Endothelial cell of umbilical vein (primary cell): Measurements from ENCODE around the gene MUC13. TPM values are rescaled to one million over a fixed set of nuclear protein-coding genes. Genes with fewer than 3 reads are reported as not detected.
A peak's percentile ranks its signal among the peaks of the same experiment; 100 is the strongest.

ENCODE experiments used
- BruUV-seq: library from RNA; stranded (reverse); fragments of 400-500 nt; replicated peaks from 2 replicates; lab custom pipeline; 2021; lab: Mats Ljungman, UMichigan
- CTCF ChIA-PET: fragments of 300-600, 350-600 bp; sonication (Branson Sonifier 250); formaldehyde crosslinking; loops from one replicate; lab custom pipeline; 2021; ENCODE audit warnings: antibody characterized with exemption, inconsistent platforms; lab: Charles Lee
- POLR2A ChIA-PET: fragments of 300-600, 350-600 bp; sonication (Branson Sonifier 250); formaldehyde crosslinking; loops from one replicate; lab custom pipeline; 2021; ENCODE audit warnings: antibody characterized with exemption, inconsistent platforms; lab: Charles Lee
- DNase-seq: peaks from one replicate; pipeline ENCODE4 v3.0.0-alpha.2; 2011; ENCODE audit warnings: low read depth, low spot score
- FAIRE-seq: peaks from 2 replicates; lab custom pipeline; 2011; peaks lifted over from hg19 to GRCh38; lab: Jason Lieb, UNC
- H2AFZ ChIP-seq: 2 replicates; pipeline ENCODE4 v1.6.0; 2012; ENCODE audit warnings: low read depth, low read length, control low read depth, inconsistent platforms
- H3K27ac ChIP-seq: 2 replicates; pipeline ENCODE4 v1.5.1; 2011; ENCODE audit warnings: low read depth, mild to moderate bottlenecking, control low read depth, low read length, moderate library complexity; ENCODE audit not compliant: insufficient read depth
- H3K27me3 ChIP-seq, 2 experiments: 2 replicates each; pipeline versions ENCODE4 v1.6.0 to v1.6.1; 2011; ENCODE audit warnings: low read length in 2 of 2, mixed read lengths in 1 of 2; ENCODE audit not compliant: control insufficient read depth in 2 of 2, insufficient read depth in 2 of 2
- H3K36me3 ChIP-seq, 2 experiments: 2 replicates in 1 of 2; 3 replicates in 1 of 2; pipeline ENCODE4 v1.5.1; 2011; ENCODE audit warnings: low read length in 2 of 2, mild to moderate bottlenecking in 1 of 2, moderate library complexity in 1 of 2; ENCODE audit not compliant: control insufficient read depth in 2 of 2, insufficient read depth in 2 of 2; ENCODE audit errors: extremely low read depth in 1 of 2
- H3K4me1 ChIP-seq: 3 replicates; pipeline ENCODE4 v1.5.1; 2011; ENCODE audit warnings: mild to moderate bottlenecking, low read length; ENCODE audit not compliant: control insufficient read depth, insufficient read depth; ENCODE audit errors: extremely low read depth
- H3K4me2 ChIP-seq: 2 replicates; pipeline ENCODE4 v1.6.1; 2011; ENCODE audit warnings: low read length, control low read depth, mixed read lengths; ENCODE audit not compliant: insufficient read depth
- H3K4me3 ChIP-seq, 3 experiments: fragments of 200-600 bp in 1 of 3; sonication (generic), shearing (Covaris generic) in 1 of 3; replicated peaks in 1 of 3; 2 replicates each; pipeline ENCODE4 v1.5.1; 2011 to 2016; ENCODE audit warnings: control low read depth in 3 of 3, low read length in 3 of 3, mild to moderate bottlenecking in 2 of 3, inconsistent platforms in 1 of 3, low read depth in 1 of 3, moderate library complexity in 1 of 3; ENCODE audit not compliant: insufficient read depth in 1 of 3
- H3K79me2 ChIP-seq: 2 replicates; pipeline ENCODE4 v1.6.0; 2012; ENCODE audit warnings: low read length, inconsistent platforms; ENCODE audit not compliant: control insufficient read depth, insufficient read depth
- H3K9ac ChIP-seq: replicated peaks from 2 replicates; pipeline ENCODE3; 2011; ENCODE audit warnings: low read length, control low read depth; ENCODE audit not compliant: insufficient read depth; ENCODE audit errors: extremely low read depth
- H3K9me1 ChIP-seq: replicated peaks from 3 replicates; pipeline ENCODE4 v1.6.0; 2011; ENCODE audit warnings: mild to moderate bottlenecking, low read length; ENCODE audit not compliant: control insufficient read depth, insufficient read depth; ENCODE audit errors: extremely low read depth
- H3K9me3 ChIP-seq: replicated peaks from 2 replicates; pipeline ENCODE4 v1.5.1; 2012; ENCODE audit warnings: low read length, inconsistent platforms; ENCODE audit not compliant: control insufficient read depth, insufficient read depth
- H4K20me1 ChIP-seq: replicated peaks from 2 replicates; pipeline ENCODE3; 2011; ENCODE audit warnings: mild to moderate bottlenecking, low read length; ENCODE audit not compliant: control insufficient read depth, insufficient read depth; ENCODE audit errors: extremely low read depth
- CTCF ChIP-seq, 2 donors: IDR thresholded peaks; 1 replicate in 1 of 2; 2 replicates in 1 of 2; pipeline ENCODE4 v1.5.1; 2011; ENCODE audit warnings: low read length in 2 of 2, mild to moderate bottlenecking in 2 of 2, moderate library complexity in 2 of 2, control low read depth in 1 of 2, inconsistent platforms in 1 of 2, low read depth in 1 of 2; ENCODE audit not compliant: insufficient read depth in 1 of 2; ENCODE audit errors: extremely low read depth in 1 of 2
- EZH2 ChIP-seq: IDR thresholded peaks from 2 replicates; pipeline ENCODE4 v1.6.1; 2012; ENCODE audit warnings: borderline replicate concordance, low read depth, mild to moderate bottlenecking, moderate library complexity, low read length, inconsistent platforms; ENCODE audit not compliant: severe bottlenecking
- FOS ChIP-seq: IDR thresholded peaks from 2 replicates; pipeline ENCODE4 v1.6.1; 2011; ENCODE audit warnings: mild to moderate bottlenecking, low read length, moderate library complexity, borderline replicate concordance; ENCODE audit not compliant: insufficient read depth
- GATA2 ChIP-seq: IDR thresholded peaks from 2 replicates; pipeline ENCODE4 v1.7.0; 2011; ENCODE audit warnings: low read depth, mild to moderate bottlenecking, moderate library complexity, mixed read lengths, low read length; ENCODE audit not compliant: insufficient read length, insufficient read depth
- JUN ChIP-seq: IDR thresholded peaks from 2 replicates; pipeline ENCODE4 v1.6.1; 2011; ENCODE audit warnings: borderline replicate concordance, low read depth; ENCODE audit not compliant: insufficient read length, insufficient read depth
- MYC ChIP-seq: IDR thresholded peaks from one replicate; pipeline ENCODE4 v1.6.1; 2011; ENCODE audit warnings: mild to moderate bottlenecking, low read depth, low read length
- POLR2A ChIP-seq: IDR thresholded peaks from 2 replicates; pipeline ENCODE4 v1.6.1; 2012; ENCODE audit warnings: low read depth, mild to moderate bottlenecking, control low read depth, low read length
- POLR2AphosphoS5 ChIP-seq: IDR thresholded peaks from 2 replicates; pipeline ENCODE4 v1.6.1; 2012; ENCODE audit warnings: low read depth, mild to moderate bottlenecking, control low read depth, low read length, moderate library complexity; ENCODE audit not compliant: insufficient read depth
- dilution Hi-C: fragments of 300-500 bp; cut with MboI; formaldehyde crosslinking; loops from one replicate; pipeline ENCODE4 v1.15.0; 2019; ENCODE audit warnings: low sequenced_read_pairs; ENCODE audit not compliant: extremely low pct_ligation_motif_present
- intact Hi-C: fragments of 100-400 bp; cut with micrococcal nuclease; formaldehyde crosslinking; loops from one replicate; pipeline ENCODE4 v1.10.0; 2022
- polyA plus RNA-seq, 4 experiments: library from polyadenylated mRNA; depleted of rRNA in 3 of 4; stranded (reverse) in 3 of 4; unstranded in 1 of 4; fragments of >200 nt; gene quantifications; 2 replicates each; pipeline versions ENCODE4 v1.2.1 to v1.2.3, GENCODE V29; 2011 to 2012; ENCODE audit warnings: missing spikeins in 1 of 4
- total RNA-seq: library from RNA; stranded (reverse); gene quantifications from 2 replicates; pipeline ENCODE4 v1.2.3, GENCODE V29; 2021
- TF ChIP-seq, protein P1 (sequence below): IDR thresholded peaks from 2 replicates; pipeline ENCODE4 v1.6.1; 2011; ENCODE audit not compliant: insufficient read depth, insufficient read length

MUC13 gene
- total and polyA plus RNA-seq, 2 donors (not counting 3 experiments of a cell fraction or from before 2014, with no cell fraction given) = not detected

DNA sequence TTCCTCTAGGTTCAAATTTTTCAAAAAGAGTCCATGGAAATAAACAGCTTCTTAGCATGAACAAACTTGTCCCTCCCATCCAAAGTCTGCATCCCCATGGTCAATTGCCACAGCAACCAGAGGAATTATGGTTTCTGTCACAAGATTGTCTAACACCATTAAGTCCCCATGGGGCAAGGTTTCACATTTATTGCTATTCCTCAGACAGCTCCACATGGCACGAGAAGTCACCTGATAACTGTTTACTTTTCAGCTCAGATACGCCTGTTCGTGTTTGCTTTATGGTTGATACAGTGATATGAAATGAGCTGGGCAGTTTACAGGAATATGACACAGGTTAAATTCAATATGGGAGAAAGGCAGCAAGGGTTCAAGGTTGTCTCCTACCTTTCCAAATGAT, 37.9 kb upstream of the MUC13 start:
- Histone ChIP-seq H4K20me1 (no peaks in the 10 kb centered on the region), H3K4me3 (no peak overlapping the region), H3K9ac (no peak overlapping the region), H3K4me1 (no peaks in the 10 kb centered on the region), H3K27me3 (no peaks in the 10 kb centered on the region), H3K36me3 (peaks cover 4 to 19% of the 10 kb centered on the region in 2 experiments), H3K79me2 (no peaks in the 10 kb centered on the region), H3K9me3 (no peaks in the 10 kb centered on the region), H2AFZ (no peak overlapping the region), H3K27ac (no peak overlapping the region), H3K4me2 (no peak overlapping the region), H3K9me1 (no peaks in the 10 kb centered on the region)
- POLR2A ChIA-PET = no interaction called here
- intact Hi-C loops (no loop called here), dilution Hi-C loops (no loop called here)
- TF ChIP-seq POLR2A = no peak
- no peak for TF ChIP-seq MYC
- no peak for TF ChIP-seq JUN
- no peak for TF ChIP-seq GATA2
- TF ChIP-seq, protein P1, sequence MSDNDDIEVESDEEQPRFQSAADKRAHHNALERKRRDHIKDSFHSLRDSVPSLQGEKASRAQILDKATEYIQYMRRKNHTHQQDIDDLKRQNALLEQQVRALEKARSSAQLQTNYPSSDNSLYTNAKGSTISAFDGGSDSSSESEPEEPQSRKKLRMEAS = no peak
- no peak for FAIRE-seq
- DNase-seq = no peak
- CTCF ChIA-PET = interaction anchor here (0.7 to 1.1 kb wide), 3 partner anchors 8 to 193 kb away, joined by 3 read pairs; no protein-coding TSS in a partner anchor
- no TSS peak for BruUV-seq

GRCh38 chr3:124969963-124970722, 35.6 kb upstream of the MUC13 start:
- DNase-seq = no peak
- intact Hi-C loops = no loop called here
- H3K9me3 ChIP-seq = no peaks in the 10 kb centered on the region
- no peaks in the 10 kb centered on the region for H4K20me1 ChIP-seq
- H3K9me1 ChIP-seq = no peaks in the 10 kb centered on the region
- H3K27ac ChIP-seq = no peak overlapping the region
- no peak for FAIRE-seq
- H3K79me2 ChIP-seq = no peaks in the 10 kb centered on the region
- H3K9ac ChIP-seq = no peak overlapping the region
- no peaks in the 10 kb centered on the region for H3K27me3 ChIP-seq
- CTCF ChIA-PET = no interaction called here
- no peak overlapping the region for H3K4me2 ChIP-seq
- H3K4me3 ChIP-seq = no peak overlapping the region
- no peak overlapping the region for H2AFZ ChIP-seq
- TF ChIP-seq GATA2 (no peak), MYC (no peak), FOS (no peak), POLR2A (no peak), POLR2AphosphoS5 (no peak), CTCF (IDR thresholded peaks at IDR 0.05; ENCODE audit: extremely low read depth in 1 of 2, insufficient read depth in 1 of 2, low read depth in 1 of 2, low read length in 2 of 2) (no peak), JUN (no peak), EZH2 (no peak)
- TF ChIP-seq, protein P1 = no peak
- TSS peak; percentile 7 for BruUV-seq
- H3K4me1 ChIP-seq = peaks cover 3% of the 10 kb centered on the region
- H3K36me3 ChIP-seq = peaks cover 4 to 17% of the 10 kb centered on the region in 2 experiments
- POLR2A ChIA-PET = no interaction called here
- dilution Hi-C loops = no loop called here
